Hepatic stellate cell (primary cell): ENCODE results near the gene FMNL3.
A peak's percentile ranks its signal among the peaks of the same experiment; 100 is the strongest.
"Not testable (repeated sequence)": the region's sequence is repeated elsewhere in the genome, so short reads cannot be mapped to it uniquely, and the experiment has no call there.

Experiments used
- DNase-seq: peaks from one replicate; pipeline ENCODE4 v3.0.0; 2011; ENCODE audit warnings: low spot score

FMNL3 gene

DNA sequence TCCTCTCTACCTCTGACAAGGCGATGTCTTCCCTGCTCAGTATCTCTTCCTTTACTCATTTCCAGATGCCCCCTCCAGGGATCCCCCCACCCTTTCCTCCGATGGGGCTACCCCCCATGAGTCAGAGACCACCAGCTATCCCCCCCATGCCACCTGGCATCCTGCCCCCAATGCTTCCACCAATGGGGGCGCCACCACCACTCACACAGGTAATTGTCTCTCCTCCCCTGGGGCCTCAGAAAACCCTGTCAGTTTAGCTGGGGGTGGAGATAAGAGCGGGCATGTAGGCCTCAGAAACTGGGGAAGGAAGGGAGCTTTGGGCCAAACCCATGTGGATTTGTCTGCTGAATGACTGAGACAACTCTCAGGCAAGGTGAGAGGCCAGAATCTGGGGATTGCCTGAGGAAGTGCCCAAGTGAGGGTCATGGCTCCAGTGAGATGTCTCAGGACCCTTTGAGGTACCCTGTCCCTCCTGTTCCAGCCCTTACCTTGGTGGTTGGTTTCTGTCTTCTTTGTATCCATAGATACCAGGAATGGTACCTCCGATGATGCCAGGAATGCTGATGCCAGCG, 75.8 kb downstream of the FMNL3 start:
- no peak for DNase-seq

- no peak for DNase-seq
Measured at GRCh38 chr12:49627752-49628360, 79.3 kb downstream of the FMNL3 start.

DNA sequence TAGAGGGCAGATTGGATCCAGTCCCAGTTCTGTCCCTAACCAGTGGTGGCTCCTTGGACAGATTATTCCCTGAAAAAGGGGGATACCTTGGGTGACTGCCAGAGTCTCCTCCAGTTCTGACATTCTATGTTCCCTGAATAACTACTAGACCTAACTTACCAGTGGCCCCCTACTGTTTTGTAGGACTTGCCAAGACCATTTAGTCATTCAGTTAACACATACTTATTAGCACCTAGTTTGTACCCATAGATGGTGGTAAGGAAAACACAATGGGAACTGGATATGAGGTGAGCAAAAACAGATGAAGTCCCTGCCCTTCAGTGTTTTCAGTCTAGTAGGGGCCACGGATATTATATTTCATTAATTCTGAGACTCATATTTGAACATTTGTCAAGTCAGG, 80.4 kb downstream of the FMNL3 start:
- no peak for DNase-seq

DNA sequence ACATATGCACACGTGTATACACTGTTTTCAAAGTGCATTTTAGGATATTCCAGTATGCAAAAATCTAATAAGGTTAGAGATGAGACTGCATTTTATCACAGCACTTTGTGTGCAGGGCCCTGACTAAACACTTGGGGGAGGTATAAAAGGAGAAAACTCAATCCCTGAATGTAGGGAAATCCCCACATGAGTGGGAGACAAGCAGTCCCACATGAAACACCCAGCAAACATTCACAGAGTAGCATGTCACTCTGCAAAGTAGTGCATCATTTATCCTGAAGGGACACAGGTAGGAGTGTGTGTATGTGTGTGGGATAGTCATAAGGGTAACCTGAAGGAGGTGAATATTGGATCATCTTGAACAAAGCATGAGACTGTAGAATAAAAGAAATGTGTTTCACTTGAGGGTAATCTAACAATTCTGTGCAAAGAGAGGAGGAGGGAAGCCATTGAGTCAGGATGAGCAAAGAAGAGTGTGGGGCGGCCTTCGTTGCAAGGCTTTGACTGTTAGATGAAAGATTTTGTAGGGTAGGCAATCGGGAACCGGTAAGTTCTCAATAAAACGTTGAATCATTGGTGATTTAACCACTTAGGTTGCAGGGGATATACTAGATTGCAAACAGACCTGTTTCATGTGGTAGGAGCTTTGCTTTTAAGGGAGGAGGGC, 80.9 kb downstream of the FMNL3 start:
- no peak for DNase-seq

DNA sequence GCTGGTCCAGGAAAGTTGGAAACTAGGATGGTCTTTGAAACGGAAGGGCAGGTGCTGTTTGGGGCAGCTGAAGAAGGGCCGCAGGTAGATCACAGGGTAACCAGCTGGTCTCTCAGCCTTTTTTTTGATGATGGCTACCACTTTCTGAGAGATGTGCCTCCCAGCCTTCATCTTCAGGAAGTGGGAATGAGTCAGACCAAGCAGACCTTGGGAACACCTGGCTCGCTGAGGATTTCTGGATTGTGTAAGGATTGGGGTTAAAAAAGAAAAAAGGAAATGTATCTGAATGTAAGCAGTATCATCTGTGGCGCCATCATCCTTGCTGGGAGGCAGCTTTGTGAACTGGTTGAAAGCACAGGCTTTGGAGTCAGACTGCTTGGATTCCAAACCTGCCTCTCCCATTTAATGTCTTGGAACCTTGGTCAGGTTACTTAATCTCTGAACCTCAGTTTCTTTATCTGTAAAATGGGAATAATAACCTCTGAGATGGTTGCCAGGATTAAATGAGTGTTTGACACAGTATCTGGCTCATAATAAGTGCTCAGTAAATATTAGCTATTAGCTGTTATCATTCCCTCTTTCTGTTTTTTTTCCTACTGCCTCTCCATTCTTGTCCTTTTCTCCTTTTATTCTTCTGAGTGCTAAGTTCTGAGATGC, 82.2 kb downstream of the FMNL3 start:
- DNase-seq: no peak

- DNase-seq: peak; percentile 98
Measured at GRCh38 chr12:49623142-49623904, 83.9 kb downstream of the FMNL3 start, which contains the start of gene PRPF40B. Gene PRPF40B (plus strand): TSS chr12:49623561. CDS start chr12:49623591, 30 bp downstream.

DNA sequence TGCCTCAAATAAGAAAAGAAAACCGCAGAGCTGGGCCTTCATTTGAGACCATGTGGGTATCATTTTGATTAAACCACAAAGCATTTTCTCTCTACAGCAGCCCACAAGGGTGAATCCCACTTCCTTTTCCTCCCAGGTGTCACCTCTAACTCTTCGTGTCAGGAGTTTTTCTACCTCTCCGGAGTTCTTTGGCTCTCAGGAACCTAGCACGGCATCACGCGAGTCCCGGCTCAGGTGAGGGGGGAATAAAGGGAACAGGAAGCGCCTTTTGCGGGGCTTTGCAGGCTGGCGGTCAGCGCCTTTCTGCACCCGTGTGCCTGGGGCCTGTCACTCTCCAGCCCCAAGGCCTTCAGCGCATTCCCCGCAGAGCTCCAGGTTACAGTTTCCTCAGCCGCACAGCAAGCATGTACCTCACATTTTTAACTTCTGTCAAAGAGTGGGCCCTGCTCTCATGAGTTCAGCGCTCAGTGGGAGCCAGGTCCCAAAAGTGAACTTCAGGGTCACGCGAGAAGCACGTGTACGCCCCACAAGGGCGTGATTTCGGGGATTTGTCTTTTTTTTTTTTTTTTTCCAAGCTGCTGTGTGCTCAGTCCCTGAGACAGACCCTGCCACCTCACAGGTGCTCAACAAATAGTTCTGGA, 84.6 kb downstream of the FMNL3 start:
- DNase-seq: peak; percentile 54

GRCh38 chr12:49621651-49622500, 85.3 kb downstream of the FMNL3 start:
- DNase-seq: no peak

- DNase-seq: no peak
Measured at GRCh38 chr12:49619286-49619685, 87.9 kb downstream of the FMNL3 start.

DNA sequence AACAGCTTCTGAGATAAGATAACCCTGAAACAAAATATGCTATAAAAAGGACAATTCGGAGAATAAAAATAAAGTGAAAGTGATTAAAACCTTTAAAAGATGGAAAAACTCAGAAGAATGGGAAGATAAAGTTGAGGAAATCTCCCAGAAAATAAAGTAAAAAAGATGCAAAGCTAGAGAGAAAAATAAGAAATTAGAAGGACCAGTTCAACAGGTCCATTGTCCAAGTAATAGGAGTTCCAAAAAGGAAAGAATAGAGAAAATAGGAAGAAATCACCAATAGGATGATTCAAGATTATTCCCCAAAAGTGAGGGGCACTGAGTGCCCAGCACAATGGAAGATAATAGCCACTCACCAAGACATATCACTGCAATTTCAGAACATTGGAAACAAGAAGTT, 88.6 kb downstream of the FMNL3 start:
- no peak for DNase-seq

DNA sequence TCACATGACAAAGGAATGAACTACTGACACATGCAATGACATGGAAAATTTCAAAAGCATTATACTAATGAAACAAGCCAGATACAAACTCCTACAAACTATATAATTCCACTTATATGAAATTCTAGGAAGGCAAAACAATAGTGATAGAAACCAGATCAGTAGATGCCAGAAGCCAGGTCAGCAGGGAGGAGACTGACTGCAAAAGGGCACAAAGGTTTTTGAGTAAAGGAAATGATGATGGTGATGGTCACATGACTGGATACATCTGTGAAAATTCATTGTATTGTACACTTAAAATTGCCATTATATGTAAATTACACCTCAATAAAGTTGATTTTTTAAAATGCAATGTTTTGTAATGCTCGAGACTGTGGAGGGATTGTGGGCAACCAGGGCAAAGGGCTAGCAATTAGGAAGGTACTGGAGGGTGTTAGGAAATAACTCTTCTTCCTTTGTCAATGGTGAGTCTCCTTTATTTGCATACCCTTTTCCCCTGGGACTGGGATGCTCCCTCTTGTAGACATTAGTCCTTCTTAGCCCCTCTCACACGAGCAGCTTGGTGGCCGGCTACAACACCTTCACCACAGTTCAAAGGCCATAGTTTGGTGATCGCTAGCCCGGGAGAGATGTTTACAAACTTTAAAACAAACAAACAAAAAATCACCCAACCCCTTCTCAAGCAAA, 90.5 kb downstream of the FMNL3 start:
- no peak for DNase-seq

GRCh38 chr12:49615725-49616124, 91.5 kb downstream of the FMNL3 start:
- DNase-seq: no peak

DNA sequence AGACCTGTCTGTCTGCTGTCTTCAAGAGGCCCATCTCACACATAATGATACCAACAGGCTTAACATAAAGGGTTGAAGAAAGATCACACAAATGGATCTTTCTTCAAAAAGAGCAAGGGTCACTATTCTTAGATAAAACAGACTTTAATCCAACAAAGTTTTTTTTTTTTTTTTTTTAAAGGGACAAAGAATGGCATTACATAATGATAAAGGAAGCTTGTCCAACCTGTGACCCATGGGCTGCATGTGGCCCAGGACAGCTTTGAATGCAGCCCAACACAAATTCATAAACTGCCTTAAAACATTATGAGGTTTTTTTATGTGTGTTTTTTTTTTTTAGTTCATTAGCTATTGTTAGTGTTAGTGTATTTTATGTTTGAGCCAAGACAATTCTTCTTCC, 95.0 kb downstream of the FMNL3 start:
- no peak for DNase-seq

DNA sequence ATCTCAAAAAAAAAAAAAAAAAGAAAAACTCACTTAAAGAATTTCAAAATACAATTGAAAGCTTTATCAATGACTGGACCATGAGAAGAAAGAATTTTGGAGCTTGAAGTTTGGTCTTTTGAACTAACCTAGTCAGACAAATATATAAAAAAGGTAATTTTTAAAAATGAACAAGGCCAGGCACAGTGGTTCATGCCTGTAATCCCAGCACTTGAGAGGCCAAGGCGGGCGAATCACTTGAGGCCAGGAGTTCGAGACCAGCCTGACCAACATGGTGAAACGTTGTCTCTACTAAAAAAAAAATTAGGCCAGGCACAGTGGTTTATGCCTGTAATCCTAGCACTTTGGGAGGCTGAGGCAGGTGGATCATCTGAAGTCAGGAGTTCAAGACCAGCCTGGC, 96.4 kb downstream of the FMNL3 start:
- not testable (repeated sequence) for DNase-seq

DNA sequence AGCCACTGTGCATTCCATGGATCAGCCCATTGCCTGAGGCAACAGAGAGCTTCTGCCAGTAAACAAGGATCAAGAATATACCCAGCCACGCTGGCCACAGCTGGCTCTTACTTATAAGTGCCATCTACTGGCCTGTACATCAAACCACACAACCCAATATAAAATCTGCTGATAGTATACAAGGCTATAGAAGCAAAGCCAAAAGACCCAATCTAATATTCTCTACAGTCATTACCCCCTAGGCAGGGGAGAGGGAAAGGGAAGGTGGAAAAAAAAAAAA, 97.4 kb downstream of the FMNL3 start:
- no peak for DNase-seq

GRCh38 chr12:49609059-49609874, 97.9 kb downstream of the FMNL3 start:
- no peak for DNase-seq

GRCh38 chr12:49605539-49605938, 101.7 kb downstream of the FMNL3 start, which contains the start of gene FAM186B:
Gene FAM186B (minus strand): TSS chr12:49605639. CDS start chr12:49605477, 162 bp downstream.
- DNase-seq: not testable (repeated sequence)

- no peak for DNase-seq
Measured at GRCh38 chr12:49604856-49605255, 102.3 kb downstream of the FMNL3 start.

DNA sequence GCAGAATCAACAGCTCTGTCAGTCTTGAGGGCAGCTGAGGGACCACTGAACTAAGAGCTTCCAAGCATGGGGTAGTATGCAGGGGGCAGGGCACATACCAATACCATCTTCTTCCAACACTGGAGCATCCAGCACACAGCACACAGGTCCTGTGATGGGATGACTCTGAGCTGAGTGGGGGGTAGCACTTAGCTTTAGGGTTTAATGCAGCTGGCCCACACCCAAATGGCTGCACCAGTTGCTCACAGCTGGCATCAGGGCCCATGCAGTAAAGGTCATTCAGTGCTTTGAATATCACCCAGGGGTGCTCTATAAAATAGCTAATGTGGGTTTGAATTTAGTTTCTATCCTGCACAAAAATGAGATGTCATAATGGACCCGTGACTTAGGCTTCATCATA, 103.5 kb downstream of the FMNL3 start:
- DNase-seq: no peak

DNA sequence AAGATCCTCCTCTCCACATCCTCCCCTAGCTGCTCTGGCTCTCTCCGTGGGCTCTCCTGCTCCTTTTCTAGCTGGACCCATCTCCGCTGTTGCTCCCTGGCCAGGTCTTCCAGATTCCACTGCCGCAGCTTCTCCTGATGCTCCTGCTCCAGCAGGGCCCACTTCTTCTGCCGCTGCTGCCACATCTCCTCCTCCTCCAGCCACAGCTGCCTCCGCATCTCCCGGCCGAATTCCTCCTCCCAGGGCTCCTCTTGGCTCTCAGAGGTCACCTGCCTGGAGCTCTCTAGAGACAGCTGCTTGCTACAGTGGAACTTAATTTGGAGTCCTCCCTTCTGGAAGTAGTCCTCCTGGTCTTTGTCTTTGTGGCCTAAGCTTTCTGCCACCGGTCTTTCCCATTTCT, 107.2 kb downstream of the FMNL3 start:
- DNase-seq: no peak
